ENCODE results near the gene CFAP54. TPM values are rescaled to one million over a fixed set of nuclear protein-coding genes. Genes with fewer than 3 reads are reported as not detected.
"Not testable (repeated sequence)": the region's sequence is repeated elsewhere in the genome, so short reads cannot be mapped to it uniquely, and the experiment has no call there.

Gene CFAP54, protein sequence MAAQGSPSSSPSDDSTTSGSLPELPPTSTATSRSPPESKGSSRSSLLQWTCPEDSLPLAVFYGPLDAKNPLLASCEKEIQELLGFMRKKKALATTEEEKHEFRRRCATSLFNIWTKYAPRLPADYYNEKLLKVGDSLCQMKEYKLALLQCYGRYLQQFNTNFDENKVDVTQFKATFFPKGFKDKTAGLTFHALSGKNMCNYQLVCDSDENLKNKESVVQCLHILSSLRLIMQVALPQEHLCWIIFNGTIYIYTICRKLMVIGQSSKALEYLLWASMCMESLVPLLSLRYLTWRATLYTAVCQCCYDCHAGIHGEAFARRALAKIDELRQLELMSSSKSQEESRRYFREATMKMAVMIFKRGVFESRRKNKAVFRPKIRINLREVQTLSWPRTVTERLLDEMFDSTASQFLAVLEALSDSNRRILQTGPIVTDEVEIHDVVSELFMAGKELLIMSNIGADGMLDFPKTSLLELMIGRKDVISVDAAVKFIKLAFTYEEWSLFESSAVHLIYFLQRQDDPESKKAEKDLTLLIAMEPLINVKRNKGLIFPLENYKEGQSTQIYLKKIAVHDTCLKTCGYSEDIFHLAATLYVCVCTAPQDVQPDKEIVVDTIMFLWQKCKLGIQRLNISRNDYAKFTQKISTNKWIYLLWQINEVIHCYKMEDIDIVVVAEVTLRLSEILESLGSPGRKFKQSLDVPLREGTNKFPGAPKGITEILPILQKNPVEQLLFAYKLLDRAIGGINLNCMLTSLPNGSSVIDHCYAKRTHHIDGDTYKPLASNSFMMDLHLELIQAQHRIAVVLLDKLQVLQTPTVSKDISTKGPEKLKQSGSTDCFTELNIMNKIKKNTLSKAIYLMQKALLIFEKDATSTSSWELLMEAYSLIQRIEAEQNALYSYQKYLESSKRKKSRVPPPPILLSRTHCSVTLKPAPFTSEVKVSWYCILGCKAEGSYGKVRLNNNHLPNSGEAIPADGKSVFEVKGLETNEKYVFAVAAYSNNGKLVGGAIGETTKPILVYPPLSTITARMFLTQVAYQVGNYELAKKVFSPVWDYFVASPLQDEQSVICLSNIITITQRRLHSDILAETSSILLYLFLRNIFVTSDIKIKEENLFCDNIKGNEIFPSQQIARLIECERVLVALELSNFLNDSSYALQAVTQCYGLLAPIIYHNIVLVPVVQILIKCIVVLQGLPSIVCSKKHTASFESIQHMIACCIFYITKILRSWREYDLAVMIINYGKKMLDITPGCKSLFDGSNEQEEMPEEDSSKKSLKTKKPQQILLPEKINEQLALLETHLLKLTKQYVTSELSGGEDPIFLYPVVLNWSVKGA (N-terminal part only)
- total RNA-seq (2014; rRNA removed; shearing (Covaris generic)): 0.06 and 0.20 TPM in 2 replicates

GRCh38 chr12:96489392-96490056 is at the start of gene CFAP54:
Gene CFAP54, plus strand, starts transcription at chr12:96489577. Its CDS starts 33 bp downstream, at chr12:96489610.
- in situ Hi-C loops (cut with HindIII; ENCODE audit: low sequenced_read_pairs): no loop called here
- DNase-seq (ENCODE audit: low spot score): peak; percentile 91

GRCh38 chr12:96441816-96442215 is 47.6 kb upstream of the CFAP54 start:
- in situ Hi-C loops (cut with HindIII; ENCODE audit: low sequenced_read_pairs): no loop called here
- DNase-seq (ENCODE audit: low spot score): no peak

GRCh38 chr12:96442906-96443305 is 46.5 kb upstream of the CFAP54 start:
- no peak for DNase-seq (ENCODE audit: low spot score)
- in situ Hi-C loops (cut with HindIII; ENCODE audit: low sequenced_read_pairs): no loop called here

GRCh38 chr12:96444399-96444798 is 45.0 kb upstream of the CFAP54 start:
- in situ Hi-C loops (cut with HindIII; ENCODE audit: low sequenced_read_pairs): no loop called here
- DNase-seq (ENCODE audit: low spot score): no peak

DNA sequence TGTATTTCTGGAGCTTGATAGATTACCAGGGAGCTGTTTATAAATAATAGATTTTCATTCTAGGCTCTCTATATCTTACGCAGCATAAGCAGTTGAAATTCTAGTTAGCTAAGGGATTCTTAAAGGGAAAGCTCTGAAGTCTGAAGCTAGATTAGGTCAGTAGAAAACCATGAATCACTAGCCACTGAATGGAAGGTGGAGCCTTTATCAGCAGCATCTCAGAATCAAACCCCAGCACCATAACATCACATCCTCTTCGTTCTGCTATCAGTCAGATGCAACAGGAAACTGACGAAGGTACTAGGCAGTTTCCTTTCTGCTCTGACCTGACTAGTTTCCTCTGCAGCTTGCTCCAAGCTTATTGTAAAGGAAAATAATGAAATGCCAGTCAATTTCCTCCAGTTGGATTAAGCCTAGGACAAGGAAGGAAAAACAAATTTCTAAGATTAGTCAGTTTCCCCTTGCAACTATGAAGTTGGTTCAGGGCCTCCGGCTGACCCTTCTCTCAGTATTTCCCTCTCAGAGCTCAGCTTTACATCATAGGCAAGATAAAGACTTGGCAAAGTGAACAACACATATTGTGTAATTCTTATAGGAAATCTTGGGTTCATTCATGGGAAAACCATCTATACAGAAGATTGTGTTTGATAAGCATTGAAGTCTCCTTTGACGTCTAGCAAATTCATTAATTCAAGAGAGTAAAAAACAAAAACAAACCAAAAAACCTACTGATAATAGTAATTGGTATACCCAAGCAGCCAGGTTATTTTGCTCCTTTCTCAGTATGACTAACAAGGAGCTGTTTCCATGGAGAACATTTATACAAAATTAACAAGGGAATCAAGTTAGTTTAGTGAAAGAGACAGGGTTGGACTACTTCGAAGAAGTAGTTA is 43.4 kb upstream of the CFAP54 start:
- no peak for DNase-seq (ENCODE audit: low spot score)
- in situ Hi-C loops (cut with HindIII; ENCODE audit: low sequenced_read_pairs): no loop called here

DNA sequence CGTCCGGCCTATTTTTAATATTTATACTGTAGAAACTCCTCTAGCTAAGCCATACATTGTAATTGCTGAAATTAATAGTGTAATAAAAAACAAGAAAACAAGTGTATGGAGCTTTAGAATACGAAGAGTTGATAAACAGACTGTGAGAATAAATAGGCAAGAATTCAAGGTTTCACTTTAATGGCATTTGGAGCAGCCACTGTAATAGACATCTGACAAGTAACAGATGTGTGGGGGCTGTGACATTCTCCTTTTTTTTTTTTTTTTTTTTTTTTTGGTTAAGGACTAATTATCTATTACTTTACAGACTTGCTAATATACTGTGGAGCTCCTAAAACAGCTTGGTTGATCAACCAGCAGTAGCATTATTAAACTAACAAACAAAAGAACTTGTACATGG is 42.1 kb upstream of the CFAP54 start:
- in situ Hi-C loops (cut with HindIII; ENCODE audit: low sequenced_read_pairs): no loop called here
- no peak for DNase-seq (ENCODE audit: low spot score)

DNA sequence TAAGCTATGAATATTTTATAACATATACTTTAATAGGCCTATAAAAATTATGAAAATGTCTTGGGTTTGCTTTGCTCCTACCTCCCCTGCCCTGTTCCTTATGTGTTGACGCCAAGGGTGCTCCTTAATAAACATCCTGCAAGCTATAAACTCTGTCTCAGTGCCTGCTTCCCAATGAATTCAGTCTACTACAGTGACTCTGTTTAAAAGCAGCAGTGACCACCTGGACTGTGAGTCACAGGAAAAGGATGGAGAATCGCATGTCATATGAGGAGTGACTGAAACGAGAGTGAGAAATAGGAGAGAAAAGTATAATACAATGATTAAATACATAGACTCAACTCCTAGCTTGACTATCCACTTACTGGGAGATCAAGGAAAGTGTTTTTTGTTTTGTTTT is 41.1 kb upstream of the CFAP54 start:
- in situ Hi-C loops (cut with HindIII; ENCODE audit: low sequenced_read_pairs): no loop called here

DNA sequence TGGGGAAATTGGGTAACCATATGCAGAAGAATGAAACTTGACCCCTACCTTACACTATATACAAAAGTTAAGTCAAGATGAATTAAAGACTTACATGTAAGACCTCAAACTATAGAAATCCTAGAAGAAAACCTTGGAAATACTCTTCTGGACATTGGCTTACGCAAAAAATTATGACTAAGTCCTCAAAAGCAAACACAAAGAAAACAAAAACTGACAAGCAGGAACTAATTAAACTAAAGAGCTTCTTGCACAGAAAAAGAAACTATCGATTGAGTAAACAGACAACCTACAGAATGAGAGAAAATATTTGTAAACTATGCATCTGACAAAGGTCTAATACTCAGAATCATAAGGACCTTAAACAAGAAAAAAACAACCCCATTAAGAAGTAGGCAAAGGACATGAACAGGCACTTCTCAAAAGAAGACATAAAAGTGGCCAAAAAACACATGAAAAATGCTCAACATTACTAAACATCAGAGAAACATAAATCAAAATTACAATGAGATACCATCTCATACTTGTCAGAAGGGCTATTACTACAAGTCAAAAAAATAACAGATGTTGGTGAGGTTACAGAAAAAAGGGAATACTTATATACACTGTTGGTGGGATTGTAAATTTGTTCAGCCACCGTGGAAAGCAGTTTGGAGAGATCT is 37.0 kb upstream of the CFAP54 start:
- DNase-seq (ENCODE audit: low spot score): no peak
- in situ Hi-C loops (cut with HindIII; ENCODE audit: low sequenced_read_pairs): no loop called here

More for the DNA sequence above, 41.1 kb upstream of the CFAP54 start:
- no peak for DNase-seq (ENCODE audit: low spot score)

DNA sequence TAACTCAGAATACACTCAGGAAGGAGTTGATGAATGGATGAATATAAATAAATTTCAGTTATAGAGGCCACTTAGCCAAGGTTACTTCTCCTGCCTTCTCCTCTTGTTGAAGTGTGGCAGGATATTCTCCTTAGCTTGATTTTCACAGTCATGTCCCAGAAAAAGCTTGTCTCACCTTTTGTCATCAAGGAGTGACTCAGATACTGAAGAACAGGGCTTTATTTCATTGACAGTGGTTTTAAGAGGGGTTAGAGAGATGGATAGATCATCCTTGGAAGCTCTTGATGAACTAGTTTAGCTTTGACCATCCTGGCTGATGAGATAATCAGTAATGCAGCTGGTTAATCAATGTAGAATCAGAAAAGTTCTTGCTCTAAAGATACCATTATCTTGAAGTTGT is 35.0 kb upstream of the CFAP54 start:
- DNase-seq (ENCODE audit: low spot score): no peak
- in situ Hi-C loops (cut with HindIII; ENCODE audit: low sequenced_read_pairs): no loop called here

DNA sequence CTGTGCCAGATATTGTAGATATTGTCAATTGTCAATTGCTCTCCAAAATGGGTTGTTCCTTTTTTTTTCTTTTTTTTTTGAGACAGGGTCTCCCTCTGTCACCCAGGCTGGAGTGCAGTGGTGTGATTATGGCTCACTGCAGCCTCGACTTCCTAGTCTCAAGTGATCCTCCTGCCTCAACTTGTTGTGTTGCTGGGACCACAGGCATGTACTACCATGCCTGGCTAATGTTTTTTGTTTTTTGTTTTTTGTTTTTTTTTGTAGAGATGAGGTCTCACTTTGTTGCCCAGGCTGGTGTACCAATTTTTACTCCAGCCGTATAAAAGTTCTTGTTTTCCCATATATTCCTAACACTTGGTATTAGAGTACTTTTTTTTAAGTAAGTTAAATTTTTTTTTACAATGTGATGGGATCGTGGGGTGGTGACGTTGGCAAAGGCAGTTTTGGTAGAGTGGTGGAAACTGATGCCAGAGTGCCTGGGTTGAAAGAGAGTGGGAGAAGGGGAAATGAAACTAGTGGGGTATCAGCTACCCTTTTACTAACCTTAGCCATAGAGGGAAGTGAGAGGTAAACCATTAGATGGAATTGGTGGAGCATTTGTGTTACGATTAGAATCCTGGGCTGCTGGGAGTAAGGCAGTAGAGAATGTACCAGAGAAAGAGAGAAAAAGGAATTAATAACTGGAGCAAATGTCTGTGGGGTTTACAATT is 33.0 kb upstream of the CFAP54 start:
- DNase-seq (ENCODE audit: low spot score): no peak
- in situ Hi-C loops (cut with HindIII; ENCODE audit: low sequenced_read_pairs): no loop called here

- DNase-seq (ENCODE audit: low spot score): no peak
- in situ Hi-C loops (cut with HindIII; ENCODE audit: low sequenced_read_pairs): no loop called here
Observed at GRCh38 chr12:96457191-96457930, 32.0 kb upstream of the CFAP54 start.

DNA sequence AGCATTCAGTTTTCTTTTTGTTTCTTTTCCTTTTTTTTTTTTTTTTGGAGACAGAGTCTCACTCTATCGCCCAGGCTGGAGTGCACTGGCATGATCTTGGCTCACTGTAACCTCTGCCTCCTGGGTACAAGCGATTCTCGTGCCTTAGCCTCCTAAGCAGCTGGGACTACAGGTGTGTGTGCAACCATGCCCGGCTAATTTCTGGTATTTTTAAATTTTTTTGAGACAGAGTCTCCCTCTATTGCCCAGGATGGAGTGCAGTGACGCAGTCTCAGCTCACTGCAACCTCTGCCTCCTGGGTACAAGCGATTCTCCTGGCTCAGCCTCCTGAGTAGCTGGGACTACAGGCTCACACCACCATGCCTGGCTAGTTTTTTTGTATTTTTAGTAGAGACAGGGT is 30.1 kb upstream of the CFAP54 start:
- in situ Hi-C loops (cut with HindIII; ENCODE audit: low sequenced_read_pairs): not testable (repeated sequence)

DNA sequence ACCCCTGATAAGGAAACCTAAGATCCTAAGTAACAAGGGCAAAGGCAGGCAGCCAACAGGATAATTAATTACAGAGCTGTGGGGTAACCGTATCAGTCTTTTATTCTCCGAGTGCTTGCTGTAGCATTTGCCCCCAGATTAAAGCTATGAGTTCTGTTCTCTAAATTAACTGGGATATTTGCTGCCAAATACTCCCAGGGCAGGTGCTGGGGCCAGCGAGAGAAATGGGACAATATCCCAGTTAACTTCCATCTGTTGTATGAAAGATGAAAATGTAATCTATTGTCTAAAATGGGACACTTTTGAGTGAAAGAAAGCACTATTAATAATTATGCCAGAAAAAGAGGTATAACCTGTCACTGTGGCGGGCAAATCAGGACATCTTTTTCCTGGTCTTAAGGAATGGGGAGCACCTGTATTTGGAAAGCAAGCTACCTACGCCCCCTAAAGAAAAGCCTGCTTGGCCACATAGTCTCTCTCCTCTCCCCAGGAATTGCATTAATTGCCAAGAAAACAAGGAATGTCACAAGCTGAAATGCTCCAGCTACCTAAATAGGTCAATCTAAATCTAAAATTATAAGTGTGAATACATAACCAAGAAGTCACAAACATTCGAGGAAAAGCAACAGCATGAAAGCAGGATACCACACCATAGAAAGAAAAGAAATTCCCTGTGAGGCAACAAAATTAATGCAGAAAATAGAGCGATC is 26.7 kb upstream of the CFAP54 start:
- in situ Hi-C loops (cut with HindIII; ENCODE audit: low sequenced_read_pairs): no loop called here
- peak; percentile 93 for DNase-seq (ENCODE audit: low spot score)

More for the DNA sequence above, 30.1 kb upstream of the CFAP54 start:
- not testable (repeated sequence) for DNase-seq (ENCODE audit: low spot score)

DNA sequence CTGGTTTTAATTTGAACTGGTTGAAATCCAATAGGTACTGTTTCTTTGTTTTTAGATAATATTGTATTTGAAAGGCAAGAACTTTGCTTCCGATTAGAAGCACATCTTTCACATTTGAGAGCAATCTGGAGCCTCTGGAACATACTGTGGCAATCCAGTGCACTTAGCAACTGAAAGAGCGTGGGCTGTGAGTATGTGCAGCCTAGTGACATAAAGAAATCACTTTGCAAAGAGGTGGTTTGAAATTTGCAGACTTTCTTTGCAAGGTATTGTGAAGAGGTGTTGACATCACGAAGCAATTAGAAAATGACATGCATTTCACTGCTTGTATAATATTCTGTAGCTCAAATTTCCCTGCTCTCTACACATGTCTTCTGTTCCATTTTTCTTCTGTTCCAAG is 23.5 kb upstream of the CFAP54 start:
- DNase-seq (ENCODE audit: low spot score): no peak
- in situ Hi-C loops (cut with HindIII; ENCODE audit: low sequenced_read_pairs): no loop called here

DNA sequence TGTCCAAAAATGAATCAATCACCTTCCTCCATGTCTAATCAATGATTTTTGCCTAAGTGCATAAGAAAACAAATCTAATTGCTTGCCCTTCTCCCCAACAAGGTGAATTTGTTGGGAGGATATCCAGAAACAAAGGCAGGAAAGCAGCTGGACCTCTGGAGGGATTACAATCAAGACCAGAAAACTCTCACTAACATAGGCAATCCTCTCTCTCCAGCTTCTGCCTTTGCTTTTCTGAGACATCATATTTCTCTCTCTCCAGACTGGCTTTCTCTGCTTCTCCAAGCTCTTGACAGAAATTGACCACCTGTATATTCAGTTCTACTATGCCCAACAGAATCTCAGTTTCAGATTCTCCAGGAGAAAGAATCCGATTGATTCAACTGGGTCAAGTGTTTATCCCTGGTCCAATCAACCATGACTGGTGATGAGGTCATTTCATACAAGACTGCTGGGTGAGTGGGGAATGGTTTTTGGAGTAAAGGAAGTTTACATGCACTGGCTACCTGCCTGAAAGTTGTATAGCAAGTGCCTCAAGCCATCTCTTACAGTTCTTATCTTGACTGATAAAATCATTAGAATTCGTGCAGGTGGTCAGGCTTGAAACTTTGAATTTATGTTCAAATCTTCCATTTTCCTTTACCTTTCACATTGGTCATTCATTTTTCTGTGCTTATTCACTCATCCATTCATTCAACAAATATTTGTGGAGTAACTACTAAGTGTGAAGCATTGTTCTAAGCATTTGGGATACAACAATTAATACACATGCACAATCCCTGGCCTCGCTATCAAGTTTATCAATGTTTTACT is 22.2 kb upstream of the CFAP54 start:
- in situ Hi-C loops (cut with HindIII; ENCODE audit: low sequenced_read_pairs): no loop called here
- no peak for DNase-seq (ENCODE audit: low spot score)

Data from G401 (cell line).